Effector CD4-positive, alpha-beta T cell (primary cell): ENCODE measurements around the gene MIER1.
"Not testable (repeated sequence)": the region's sequence is repeated elsewhere in the genome, so short reads cannot be mapped to it uniquely, and the experiment has no call there.

Experiments used
- DNase-seq: peaks from one replicate; pipeline ENCODE4 v3.0.0-alpha.2; 2020

The MIER1 gene

DNA sequence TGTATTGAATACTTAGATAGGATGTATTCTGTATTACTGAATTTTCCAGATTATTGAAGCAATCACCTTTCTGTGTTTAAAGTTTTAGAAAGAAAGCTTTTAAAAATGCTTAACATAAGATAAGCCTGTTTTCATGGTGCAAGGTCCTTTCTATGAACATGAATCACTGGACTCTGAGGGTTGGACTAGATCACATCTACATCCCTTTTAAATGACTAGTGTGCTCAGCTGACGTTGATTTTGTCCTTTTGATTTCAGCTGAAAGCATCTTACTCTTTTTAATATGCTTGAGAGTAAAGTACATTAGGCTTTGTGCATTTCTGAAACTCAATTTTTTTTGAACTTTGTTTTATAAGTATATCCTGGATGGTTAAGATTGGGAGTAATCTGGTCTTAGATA, 16.2 kb downstream of the MIER1 start:
- no peak for DNase-seq

DNA sequence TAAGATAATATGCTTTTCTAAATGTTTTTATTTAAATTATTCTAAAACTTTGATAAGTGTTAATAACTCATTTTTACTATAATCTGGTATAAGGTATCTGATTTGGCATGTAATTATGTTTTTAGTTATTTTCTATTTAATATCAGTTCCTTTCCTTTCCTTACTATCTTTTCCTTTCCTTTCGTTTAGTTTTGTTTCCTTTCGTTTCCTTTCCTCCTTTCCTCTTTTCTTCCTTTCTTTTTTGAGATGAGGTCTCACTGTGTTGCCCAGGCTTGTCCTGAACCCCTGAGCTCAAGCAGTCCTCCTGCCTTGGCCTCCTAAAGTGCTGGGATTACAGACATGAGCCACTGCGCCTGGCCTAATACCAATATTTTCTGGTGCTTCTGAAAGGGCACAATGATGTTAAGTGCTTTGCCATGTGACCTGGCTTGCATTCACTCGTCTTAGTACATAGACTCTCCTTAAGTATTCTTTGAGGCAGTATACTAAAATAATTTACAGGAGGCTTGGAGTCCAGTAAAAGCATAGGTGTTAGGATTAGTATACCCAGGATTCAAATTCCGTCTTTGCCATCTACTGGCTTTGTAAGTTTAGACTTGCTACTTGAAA, 18.7 kb downstream of the MIER1 start:
- DNase-seq: no peak

- no peak for DNase-seq
These were observed 19.8 kb downstream of the MIER1 start for GRCh38 chr1:66944330-66945274.

- no peak for DNase-seq
These were observed 20.5 kb downstream of the MIER1 start for GRCh38 chr1:66945316-66945715.

- DNase-seq: no peak
These were observed 22.5 kb downstream of the MIER1 start for GRCh38 chr1:66947267-66947666.

GRCh38 chr1:66951513-66951912, 26.7 kb downstream of the MIER1 start:
- DNase-seq: no peak

- DNase-seq: no peak
These were observed 29.4 kb downstream of the MIER1 start for GRCh38 chr1:66954208-66954607.

DNA sequence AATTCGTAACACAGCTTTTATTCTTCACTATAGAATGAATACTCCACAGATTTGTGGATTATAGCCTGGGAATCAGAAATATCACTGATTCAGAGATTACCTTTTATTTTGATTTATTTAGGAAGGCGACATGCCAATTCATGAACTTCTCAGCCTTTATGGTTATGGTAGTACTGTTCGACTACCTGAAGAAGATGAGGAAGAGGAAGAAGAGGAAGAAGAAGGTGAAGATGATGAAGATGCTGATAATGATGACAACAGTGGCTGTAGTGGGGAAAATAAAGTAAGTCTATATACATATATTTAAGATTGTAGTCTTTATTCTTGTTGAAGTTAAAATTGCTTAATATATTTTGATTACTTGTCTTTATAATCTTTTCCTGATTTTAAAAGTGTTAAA, 33.1 kb downstream of the MIER1 start:
- DNase-seq: no peak

DNA sequence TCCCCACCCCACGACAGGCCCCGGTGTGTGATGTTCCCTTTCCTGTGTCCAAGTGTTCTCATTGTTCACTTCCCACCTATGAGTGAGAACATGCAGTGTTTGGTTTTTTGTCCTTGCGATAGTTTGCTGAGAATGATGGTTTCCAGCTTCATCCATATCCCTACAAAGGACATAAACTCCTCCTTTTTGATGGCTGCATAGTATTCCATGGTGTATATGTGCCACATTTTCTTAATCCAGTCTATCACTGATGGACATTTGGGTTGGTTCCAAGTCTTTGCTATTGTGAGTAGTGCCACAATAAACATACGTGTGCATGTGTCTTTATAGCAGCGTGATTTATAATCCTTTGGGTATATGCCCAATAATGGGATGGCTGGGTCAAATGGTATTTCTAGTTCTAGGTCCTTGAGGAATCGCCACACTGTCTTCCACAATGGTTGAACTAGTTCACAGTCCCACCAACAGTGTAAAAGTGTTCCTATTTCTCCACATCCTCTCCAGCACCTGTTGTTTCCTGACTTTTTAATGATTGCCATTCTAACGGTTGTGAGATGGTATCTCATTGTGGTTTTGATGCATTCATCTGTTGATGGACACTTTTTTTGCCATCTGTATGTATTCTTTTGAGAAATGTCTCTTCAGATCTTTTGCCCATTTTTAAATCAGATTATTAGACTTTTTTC, 41.5 kb downstream of the MIER1 start:
- not testable (repeated sequence) for DNase-seq

GRCh38 chr1:66968574-66968973, 43.8 kb downstream of the MIER1 start:
- no peak for DNase-seq

DNA sequence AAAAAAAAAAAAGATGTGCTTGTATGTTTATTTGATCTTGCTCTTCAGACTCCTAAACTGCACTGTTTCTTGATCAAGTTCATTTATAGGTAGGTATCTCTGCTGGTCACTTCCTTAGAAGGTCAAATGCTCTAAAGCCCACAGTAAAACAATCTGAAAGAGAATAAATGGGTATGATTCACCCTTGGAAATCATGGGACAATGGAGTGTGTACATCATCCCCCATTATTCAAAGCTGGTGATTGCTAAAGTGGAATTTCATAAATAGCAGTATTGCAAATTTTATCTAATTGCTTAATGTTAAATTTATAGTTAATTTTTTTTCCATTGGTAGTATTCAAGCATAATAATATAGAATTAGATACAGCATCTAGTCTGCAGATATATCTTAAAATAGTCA, 53.4 kb downstream of the MIER1 start:
- no peak for DNase-seq

DNA sequence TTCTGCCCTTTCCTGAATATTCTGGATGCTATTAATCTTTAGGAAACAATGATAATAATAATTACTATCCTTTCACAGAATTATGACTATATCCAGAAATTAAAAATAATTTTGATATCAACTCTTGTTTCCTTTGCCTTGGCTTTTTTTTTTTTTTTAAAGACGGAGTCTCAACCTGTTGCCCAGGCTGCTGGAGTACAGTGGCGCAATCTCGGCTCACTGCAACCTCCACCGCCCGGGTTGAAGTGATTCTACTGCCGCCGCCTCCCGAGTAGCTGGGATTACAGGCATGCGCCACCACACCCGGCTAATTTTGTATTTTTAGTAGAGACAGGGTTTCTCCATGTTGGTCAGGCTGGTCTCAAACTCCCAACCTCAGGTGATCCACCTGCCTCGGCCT, 54.8 kb downstream of the MIER1 start:
- not testable (repeated sequence) for DNase-seq

DNA sequence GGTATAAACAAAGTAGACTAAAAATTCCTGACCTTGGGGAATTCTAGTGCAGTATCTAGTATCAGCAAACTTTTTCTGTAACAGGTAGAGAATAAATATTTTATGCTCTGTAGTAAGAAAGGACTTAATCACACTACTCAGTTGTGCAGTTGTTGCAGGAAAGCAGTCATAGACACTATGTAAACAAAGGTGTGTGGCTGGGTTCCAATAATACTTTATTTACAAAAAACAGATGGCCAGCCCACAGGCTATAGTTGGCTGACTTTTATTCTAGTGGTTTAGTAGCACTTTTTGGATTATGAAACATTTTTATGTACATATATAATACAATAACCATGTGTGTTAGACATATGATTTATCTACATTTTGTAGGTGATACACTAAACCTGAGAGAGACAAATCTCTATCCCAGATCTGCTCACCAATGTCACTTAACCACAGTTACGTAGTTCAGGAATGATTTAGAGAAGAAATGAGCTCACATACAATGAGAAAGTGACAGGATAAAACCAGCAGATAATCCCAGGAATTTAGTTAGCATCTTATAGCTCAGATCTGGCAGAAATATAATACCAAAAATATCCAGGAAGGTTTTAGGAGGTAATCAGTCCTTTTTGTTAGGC, 56.1 kb downstream of the MIER1 start:
- DNase-seq: no peak

- peak; percentile 29 for DNase-seq
These were observed 56.9 kb downstream of the MIER1 start for GRCh38 chr1:66981679-66982078.

DNA sequence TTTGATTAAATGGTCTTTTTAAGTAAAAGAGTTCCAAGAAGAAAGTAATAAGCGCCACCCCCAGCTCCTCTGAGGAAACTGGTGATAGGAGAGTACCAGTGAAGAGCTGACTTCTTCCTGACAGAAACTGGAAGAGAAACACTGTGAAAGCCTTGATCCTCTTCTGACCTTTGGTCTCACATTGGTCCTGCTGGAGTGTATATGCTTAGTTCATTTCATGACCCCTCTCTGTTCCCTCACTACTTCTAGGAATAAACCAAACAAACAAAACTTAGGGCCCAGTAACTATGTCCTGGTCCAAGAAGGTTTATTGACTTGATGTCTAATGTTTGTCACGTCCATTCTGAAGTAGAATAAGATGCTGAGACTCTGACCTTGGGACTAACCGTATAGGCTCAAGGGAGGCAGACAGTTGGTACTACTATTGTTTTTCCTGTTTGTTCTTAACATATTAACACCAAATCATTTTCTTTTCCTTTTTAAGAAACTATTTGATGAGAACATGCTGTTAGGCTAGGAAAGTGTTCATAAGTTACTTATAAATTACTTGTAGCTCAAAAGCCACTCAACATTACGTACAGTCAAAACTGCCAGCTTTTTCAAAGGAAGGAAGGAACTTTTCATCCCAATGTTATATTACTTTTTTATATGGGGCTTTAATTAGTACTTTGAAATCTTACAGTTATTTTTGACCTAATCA, 57.9 kb downstream of the MIER1 start:
- no peak for DNase-seq

DNA sequence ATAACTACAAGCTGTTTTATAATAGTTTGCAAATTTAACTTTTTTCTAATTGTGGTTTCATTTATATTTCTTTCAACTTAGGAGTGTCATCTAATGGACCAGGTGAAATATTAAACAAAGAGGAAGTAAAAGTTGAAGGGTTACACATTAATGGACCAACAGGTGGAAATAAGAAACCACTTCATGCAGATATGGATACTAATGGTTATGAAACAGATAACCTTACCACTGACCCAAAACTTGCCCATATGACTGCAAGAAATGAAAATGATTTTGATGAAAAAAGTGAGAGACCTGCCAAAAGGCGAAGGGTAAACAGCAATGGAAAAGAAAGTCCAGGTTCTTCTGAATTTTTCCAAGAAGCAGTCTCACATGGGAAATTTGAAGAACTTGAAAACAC, 59.7 kb downstream of the MIER1 start:
- no peak for DNase-seq

DNA sequence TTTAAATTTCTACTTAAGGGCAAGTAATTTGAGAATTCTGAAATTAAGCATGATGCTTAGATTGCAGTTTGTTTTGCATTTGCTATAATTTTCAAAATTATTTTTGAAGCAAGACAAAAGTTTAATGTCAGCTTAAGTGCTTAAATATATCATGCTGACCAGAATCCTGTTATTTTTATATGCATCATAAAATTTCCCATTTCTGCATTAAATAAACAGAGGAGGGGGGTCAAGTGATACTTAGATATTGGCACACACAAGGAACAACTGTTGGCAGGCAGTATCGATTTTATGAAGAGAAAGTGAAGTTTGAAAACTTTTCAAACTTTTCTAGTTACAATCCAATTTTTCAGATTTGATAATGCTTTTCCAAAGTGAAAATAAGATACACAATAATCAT, 61.0 kb downstream of the MIER1 start:
- DNase-seq: no peak

DNA sequence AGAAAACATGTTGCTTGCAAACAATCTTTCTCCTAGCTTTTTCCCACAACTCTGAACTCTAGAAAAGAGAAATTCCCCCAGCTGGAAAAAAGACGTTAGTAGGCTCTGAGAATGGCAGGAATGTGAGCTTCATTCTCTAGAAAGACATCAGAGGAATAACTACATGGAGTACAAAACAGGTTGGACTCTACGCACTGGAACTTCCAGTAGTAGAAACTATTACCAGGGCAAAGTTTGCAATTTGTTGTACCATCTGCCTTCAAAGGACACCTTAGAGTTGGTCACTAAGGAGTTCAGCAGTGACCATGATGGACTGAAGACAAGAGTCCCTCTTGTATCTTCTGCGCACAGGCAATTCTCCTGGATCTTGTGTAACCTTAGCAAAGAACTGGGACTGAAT, 68.3 kb downstream of the MIER1 start:
- DNase-seq: no peak

GRCh38 chr1:66996018-66996682, 71.4 kb downstream of the MIER1 start:
- DNase-seq: peak; percentile 34

GRCh38 chr1:66998972-66999371, 74.2 kb downstream of the MIER1 start:
- no peak for DNase-seq

GRCh38 chr1:66999640-67000400, 75.0 kb downstream of the MIER1 start:
- DNase-seq: no peak
